Suprapubic skin (tissue), 4 donors: ENCODE results near the gene TMEM244.

ENCODE experiments used
- CTCF ChIP-seq, 2 donors: fragments of 200-600 bp in 1 of 2; fragments of 450-650 bp in 1 of 2; sonication (generic) in 1 of 2; IDR thresholded peaks; one replicate each; pipeline ENCODE4 v1.5.1; 2016 to 2019; ENCODE audit warnings: antibody characterized with exemption in 2 of 2, mild to moderate bottlenecking in 1 of 2, moderate library complexity in 1 of 2
- POLR2A ChIP-seq, 2 donors: fragments of 450-650 bp; IDR thresholded peaks; one replicate each; pipeline ENCODE4 v1.6.1; 2017; ENCODE audit warnings: antibody characterized with exemption in 2 of 2, mild to moderate bottlenecking in 2 of 2, moderate library complexity in 2 of 2
- POLR2AphosphoS5 ChIP-seq, 3 donors: sonication (generic); formaldehyde crosslinking; IDR thresholded peaks; one replicate each; pipeline ENCODE4 v1.6.1; 2017; ENCODE audit warnings: antibody characterized with exemption in 3 of 3

GRCh38 chr6:129871221-129871620, 10.1 kb upstream of the TMEM244 start:
- TF ChIP-seq POLR2A (IDR thresholded peaks at IDR 0.05) (no peak), CTCF (IDR thresholded peaks at IDR 0.05) (no peak), POLR2AphosphoS5 (IDR thresholded peaks at IDR 0.05) (no peak)
